ENCODE measurements around the gene OTOP2. TPM values are rescaled to one million over a fixed set of nuclear protein-coding genes. Genes with fewer than 3 reads are reported as not detected.

The OTOP2 gene
- total RNA-seq, 1 donor from 2014 or later: not detected

- no peaks in the 10 kb centered on the region for H3K9me3 Mint-ChIP-seq (ENCODE audit: unreplicated experiment)
- no peak for TF ChIP-seq CTCF (IDR thresholded peaks at IDR 0.05)
- peaks cover 3% of the 10 kb centered on the region for H3K4me1 Mint-ChIP-seq (ENCODE audit: unreplicated experiment)
- no peak for DNase-seq (ENCODE audit: extremely low spot score, unreplicated experiment)
- no peaks in the 10 kb centered on the region for H3K36me3 Mint-ChIP-seq (ENCODE audit: unreplicated experiment)
- peaks cover 65% of the 10 kb centered on the region for H3K27me3 Mint-ChIP-seq (ENCODE audit: unreplicated experiment)
- H3K27ac Mint-ChIP-seq (ENCODE audit: unreplicated experiment): no peak within 1 kb of the TSS
- H3K4me3 Mint-ChIP-seq (ENCODE audit: unreplicated experiment): peak within 1 kb of the TSS; percentile 65
Measured at GRCh38 chr17:74892974-74893911, 30.8 kb upstream of the OTOP2 start, which contains the start of gene FADS6. FADS6 (minus strand) TSS chr17:74893633; CDS start chr17:74893595, 38 bp downstream.

- Mint-ChIP-seq H3K36me3 (ENCODE audit: unreplicated experiment) (no peaks in the 10 kb centered on the region), H3K4me1 (ENCODE audit: unreplicated experiment) (peaks cover 3% of the 10 kb centered on the region), H3K9me3 (ENCODE audit: unreplicated experiment) (no peaks in the 10 kb centered on the region), H3K27ac (ENCODE audit: unreplicated experiment) (no peak overlapping the region), H3K27me3 (ENCODE audit: unreplicated experiment) (peaks cover 62% of the 10 kb centered on the region), H3K4me3 (ENCODE audit: unreplicated experiment) (peak overlapping the region; percentile 65)
- no peak for TF ChIP-seq CTCF (IDR thresholded peaks at IDR 0.05)
- DNase-seq (ENCODE audit: extremely low spot score, unreplicated experiment): no peak
Measured at GRCh38 chr17:74893936-74894671, 30.0 kb upstream of the OTOP2 start.

GRCh38 chr17:74898376-74898946 lies 25.6 kb upstream of the OTOP2 start:
- Mint-ChIP-seq H3K4me3 (ENCODE audit: unreplicated experiment) (no peak overlapping the region), H3K9me3 (ENCODE audit: unreplicated experiment) (no peaks in the 10 kb centered on the region), H3K4me1 (ENCODE audit: unreplicated experiment) (peaks cover 3% of the 10 kb centered on the region), H3K27ac (ENCODE audit: unreplicated experiment) (no peak overlapping the region), H3K36me3 (ENCODE audit: unreplicated experiment) (no peaks in the 10 kb centered on the region), H3K27me3 (ENCODE audit: unreplicated experiment) (peaks cover 55% of the 10 kb centered on the region)
- no peak for DNase-seq (ENCODE audit: extremely low spot score, unreplicated experiment)
- TF ChIP-seq CTCF (IDR thresholded peaks at IDR 0.05): no peak

GRCh38 chr17:74900208-74900607 lies 23.9 kb upstream of the OTOP2 start:
- no peak for TF ChIP-seq CTCF (IDR thresholded peaks at IDR 0.05)
- no peak overlapping the region for H3K4me3 Mint-ChIP-seq (ENCODE audit: unreplicated experiment)
- H3K27ac Mint-ChIP-seq (ENCODE audit: unreplicated experiment): no peak overlapping the region
- H3K4me1 Mint-ChIP-seq (ENCODE audit: unreplicated experiment): no peaks in the 10 kb centered on the region
- peak; percentile 73 for DNase-seq (ENCODE audit: extremely low spot score, unreplicated experiment)
- peaks cover 41% of the 10 kb centered on the region for H3K27me3 Mint-ChIP-seq (ENCODE audit: unreplicated experiment)
- no peaks in the 10 kb centered on the region for H3K9me3 Mint-ChIP-seq (ENCODE audit: unreplicated experiment)
- H3K36me3 Mint-ChIP-seq (ENCODE audit: unreplicated experiment): no peaks in the 10 kb centered on the region
